ENCODE results near the gene EXD1.
"Not testable (repeated sequence)": the region's sequence is repeated elsewhere in the genome, so short reads cannot be mapped to it uniquely, and the experiment has no call there.

EXD1 gene

DNA sequence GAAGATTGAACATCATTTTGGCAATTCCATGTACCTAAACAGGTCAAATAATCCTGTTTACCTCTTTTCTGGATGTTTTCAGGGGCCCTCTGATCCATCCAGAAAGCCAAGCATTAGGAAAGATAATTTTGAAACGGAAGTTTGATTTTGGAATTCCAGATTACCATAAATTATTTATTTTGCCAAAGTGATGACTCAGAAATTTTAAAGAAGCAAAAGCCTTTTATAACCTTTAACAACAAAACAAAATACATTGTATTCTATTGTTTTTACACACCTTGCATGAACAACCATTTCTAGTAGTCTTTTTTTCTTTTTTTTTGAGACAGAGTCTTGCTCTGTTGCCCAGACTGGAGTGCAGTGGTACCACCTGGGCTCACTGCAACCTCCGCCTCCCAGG is 82.5 kb downstream of the EXD1 start:
- DNase-seq (ENCODE audit: low read depth) = no peak

DNA sequence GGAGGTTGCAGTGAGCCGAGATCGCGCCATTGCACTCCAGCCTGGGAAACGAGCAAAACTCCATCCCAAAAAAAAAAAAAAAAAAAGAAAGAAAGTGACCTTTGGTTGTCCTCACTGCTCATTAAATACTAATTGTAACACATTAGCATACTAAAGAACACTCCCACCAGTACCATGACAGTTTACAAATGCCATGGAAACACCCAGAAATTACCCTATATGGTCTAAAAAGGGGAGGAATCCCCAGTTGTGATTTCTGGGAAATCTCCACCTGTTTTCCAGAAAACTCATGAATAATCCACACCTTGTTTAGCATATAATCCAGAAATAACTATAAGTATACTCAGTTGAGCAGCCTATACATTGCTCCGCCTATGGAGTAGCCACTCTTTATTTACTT is 90.9 kb downstream of the EXD1 start:
- no peak for DNase-seq (ENCODE audit: low read depth)

GRCh38 chr15:41139112-41139511 is 91.4 kb downstream of the EXD1 start:
- DNase-seq (ENCODE audit: low read depth) = not testable (repeated sequence)

DNA sequence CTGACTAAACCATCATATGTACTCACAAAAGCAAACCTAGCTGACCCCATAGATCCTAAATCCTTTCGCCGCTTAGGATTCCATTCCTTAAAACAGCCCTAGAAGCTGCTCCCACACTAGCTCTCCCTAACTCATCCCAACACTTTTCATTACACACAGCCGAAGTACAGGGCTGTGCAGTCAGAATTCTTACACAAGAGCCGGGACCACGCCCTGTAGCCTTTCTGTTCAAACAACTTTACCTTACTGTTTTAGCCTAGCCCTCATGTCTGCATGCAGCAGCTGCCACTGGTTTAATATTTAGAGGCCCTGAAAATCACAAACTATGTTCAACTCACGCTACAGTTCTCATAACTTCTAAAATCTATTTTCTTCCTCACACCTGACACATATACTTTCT is 95.0 kb downstream of the EXD1 start:
- not testable (repeated sequence) for DNase-seq (ENCODE audit: low read depth)

DNA sequence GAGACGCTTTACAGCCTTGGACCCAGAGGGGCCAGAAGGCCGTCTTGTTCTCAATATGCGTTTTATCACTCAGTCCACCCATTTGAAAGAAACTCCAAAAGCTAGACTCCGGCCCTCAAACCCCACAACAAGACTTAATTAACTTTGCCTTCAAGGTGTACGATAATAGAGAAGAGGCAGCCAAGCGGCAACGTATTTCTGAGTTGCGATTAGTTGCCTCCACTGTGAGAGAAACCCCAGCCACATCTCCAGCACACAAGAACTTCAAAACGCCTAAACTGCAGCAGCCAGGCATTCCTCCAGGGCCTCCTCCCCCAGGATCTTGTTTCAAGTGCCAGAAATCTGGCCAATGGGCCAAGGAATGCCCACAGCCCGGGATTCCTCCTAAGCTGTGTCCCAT is 97.1 kb downstream of the EXD1 start:
- DNase-seq (ENCODE audit: low read depth) = no peak
